Endothelial cell of umbilical vein (primary cell): ENCODE results near the gene SKOR2. TPM values are rescaled to one million over a fixed set of nuclear protein-coding genes. Genes with fewer than 3 reads are reported as not detected.

Experiments
- BruUV-seq: library from RNA; stranded (reverse); fragments of 400-500 nt; replicated peaks from 2 replicates; lab custom pipeline; 2021; lab: Mats Ljungman, UMichigan
- CTCF ChIA-PET: fragments of 300-600, 350-600 bp; sonication (Branson Sonifier 250); formaldehyde crosslinking; loops from one replicate; lab custom pipeline; 2021; ENCODE audit warnings: antibody characterized with exemption, inconsistent platforms; lab: Charles Lee
- POLR2A ChIA-PET: fragments of 300-600, 350-600 bp; sonication (Branson Sonifier 250); formaldehyde crosslinking; loops from one replicate; lab custom pipeline; 2021; ENCODE audit warnings: antibody characterized with exemption, inconsistent platforms; lab: Charles Lee
- DNase-seq: peaks from one replicate; pipeline ENCODE4 v3.0.0-alpha.2; 2011; ENCODE audit warnings: low read depth, low spot score
- FAIRE-seq: peaks from 2 replicates; lab custom pipeline; 2011; peaks lifted over from hg19 to GRCh38; lab: Jason Lieb, UNC
- H2AFZ ChIP-seq: 2 replicates; pipeline ENCODE4 v1.6.0; 2012; ENCODE audit warnings: low read depth, low read length, control low read depth, inconsistent platforms
- H3K27ac ChIP-seq: 2 replicates; pipeline ENCODE4 v1.5.1; 2011; ENCODE audit warnings: low read depth, mild to moderate bottlenecking, control low read depth, low read length, moderate library complexity; ENCODE audit not compliant: insufficient read depth
- H3K27me3 ChIP-seq, 2 experiments: 2 replicates each; pipeline versions ENCODE4 v1.6.0 to v1.6.1; 2011; ENCODE audit warnings: low read length in 2 of 2, mixed read lengths in 1 of 2; ENCODE audit not compliant: control insufficient read depth in 2 of 2, insufficient read depth in 2 of 2
- H3K36me3 ChIP-seq, 2 experiments: 2 replicates in 1 of 2; 3 replicates in 1 of 2; pipeline ENCODE4 v1.5.1; 2011; ENCODE audit warnings: low read length in 2 of 2, mild to moderate bottlenecking in 1 of 2, moderate library complexity in 1 of 2; ENCODE audit not compliant: control insufficient read depth in 2 of 2, insufficient read depth in 2 of 2; ENCODE audit errors: extremely low read depth in 1 of 2
- H3K4me1 ChIP-seq: 3 replicates; pipeline ENCODE4 v1.5.1; 2011; ENCODE audit warnings: mild to moderate bottlenecking, low read length; ENCODE audit not compliant: control insufficient read depth, insufficient read depth; ENCODE audit errors: extremely low read depth
- H3K4me2 ChIP-seq: 2 replicates; pipeline ENCODE4 v1.6.1; 2011; ENCODE audit warnings: low read length, control low read depth, mixed read lengths; ENCODE audit not compliant: insufficient read depth
- H3K4me3 ChIP-seq, 3 experiments: fragments of 200-600 bp in 1 of 3; sonication (generic), shearing (Covaris generic) in 1 of 3; replicated peaks in 1 of 3; 2 replicates each; pipeline ENCODE4 v1.5.1; 2011 to 2016; ENCODE audit warnings: control low read depth in 3 of 3, low read length in 3 of 3, mild to moderate bottlenecking in 2 of 3, inconsistent platforms in 1 of 3, low read depth in 1 of 3, moderate library complexity in 1 of 3; ENCODE audit not compliant: insufficient read depth in 1 of 3
- H3K79me2 ChIP-seq: 2 replicates; pipeline ENCODE4 v1.6.0; 2012; ENCODE audit warnings: low read length, inconsistent platforms; ENCODE audit not compliant: control insufficient read depth, insufficient read depth
- H3K9ac ChIP-seq: replicated peaks from 2 replicates; pipeline ENCODE3; 2011; ENCODE audit warnings: low read length, control low read depth; ENCODE audit not compliant: insufficient read depth; ENCODE audit errors: extremely low read depth
- H3K9me1 ChIP-seq: replicated peaks from 3 replicates; pipeline ENCODE4 v1.6.0; 2011; ENCODE audit warnings: mild to moderate bottlenecking, low read length; ENCODE audit not compliant: control insufficient read depth, insufficient read depth; ENCODE audit errors: extremely low read depth
- H3K9me3 ChIP-seq: replicated peaks from 2 replicates; pipeline ENCODE4 v1.5.1; 2012; ENCODE audit warnings: low read length, inconsistent platforms; ENCODE audit not compliant: control insufficient read depth, insufficient read depth
- H4K20me1 ChIP-seq: replicated peaks from 2 replicates; pipeline ENCODE3; 2011; ENCODE audit warnings: mild to moderate bottlenecking, low read length; ENCODE audit not compliant: control insufficient read depth, insufficient read depth; ENCODE audit errors: extremely low read depth
- EZH2 ChIP-seq: IDR thresholded peaks from 2 replicates; pipeline ENCODE4 v1.6.1; 2012; ENCODE audit warnings: borderline replicate concordance, low read depth, mild to moderate bottlenecking, moderate library complexity, low read length, inconsistent platforms; ENCODE audit not compliant: severe bottlenecking
- FOS ChIP-seq: IDR thresholded peaks from 2 replicates; pipeline ENCODE4 v1.6.1; 2011; ENCODE audit warnings: mild to moderate bottlenecking, low read length, moderate library complexity, borderline replicate concordance; ENCODE audit not compliant: insufficient read depth
- GATA2 ChIP-seq: IDR thresholded peaks from 2 replicates; pipeline ENCODE4 v1.7.0; 2011; ENCODE audit warnings: low read depth, mild to moderate bottlenecking, moderate library complexity, mixed read lengths, low read length; ENCODE audit not compliant: insufficient read length, insufficient read depth
- JUN ChIP-seq: IDR thresholded peaks from 2 replicates; pipeline ENCODE4 v1.6.1; 2011; ENCODE audit warnings: borderline replicate concordance, low read depth; ENCODE audit not compliant: insufficient read length, insufficient read depth
- MYC ChIP-seq: IDR thresholded peaks from one replicate; pipeline ENCODE4 v1.6.1; 2011; ENCODE audit warnings: mild to moderate bottlenecking, low read depth, low read length
- POLR2A ChIP-seq: IDR thresholded peaks from 2 replicates; pipeline ENCODE4 v1.6.1; 2012; ENCODE audit warnings: low read depth, mild to moderate bottlenecking, control low read depth, low read length
- POLR2AphosphoS5 ChIP-seq: IDR thresholded peaks from 2 replicates; pipeline ENCODE4 v1.6.1; 2012; ENCODE audit warnings: low read depth, mild to moderate bottlenecking, control low read depth, low read length, moderate library complexity; ENCODE audit not compliant: insufficient read depth
- dilution Hi-C: fragments of 300-500 bp; cut with MboI; formaldehyde crosslinking; loops from one replicate; pipeline ENCODE4 v1.15.0; 2019; ENCODE audit warnings: low sequenced_read_pairs; ENCODE audit not compliant: extremely low pct_ligation_motif_present
- intact Hi-C: fragments of 100-400 bp; cut with micrococcal nuclease; formaldehyde crosslinking; loops from one replicate; pipeline ENCODE4 v1.10.0; 2022
- polyA plus RNA-seq, 4 experiments: library from polyadenylated mRNA; depleted of rRNA in 3 of 4; stranded (reverse) in 3 of 4; unstranded in 1 of 4; fragments of >200 nt; gene quantifications; 2 replicates each; pipeline versions ENCODE4 v1.2.1 to v1.2.3, GENCODE V29; 2011 to 2012; ENCODE audit warnings: missing spikeins in 1 of 4
- total RNA-seq: library from RNA; stranded (reverse); gene quantifications from 2 replicates; pipeline ENCODE4 v1.2.3, GENCODE V29; 2021
- TF ChIP-seq, protein P1 (sequence below): IDR thresholded peaks from 2 replicates; pipeline ENCODE4 v1.6.1; 2011; ENCODE audit not compliant: insufficient read depth, insufficient read length
- TF ChIP-seq, protein P2 (sequence below), 2 donors: IDR thresholded peaks; 1 replicate in 1 of 2; 2 replicates in 1 of 2; pipeline ENCODE4 v1.5.1; 2011; ENCODE audit warnings: low read length in 2 of 2, mild to moderate bottlenecking in 2 of 2, moderate library complexity in 2 of 2, control low read depth in 1 of 2, inconsistent platforms in 1 of 2, low read depth in 1 of 2; ENCODE audit not compliant: insufficient read depth in 1 of 2; ENCODE audit errors: extremely low read depth in 1 of 2

The SKOR2 gene
- total and polyA plus RNA-seq, 2 donors (not counting 3 experiments of a cell fraction or from before 2014, with no cell fraction given) = not detected

DNA sequence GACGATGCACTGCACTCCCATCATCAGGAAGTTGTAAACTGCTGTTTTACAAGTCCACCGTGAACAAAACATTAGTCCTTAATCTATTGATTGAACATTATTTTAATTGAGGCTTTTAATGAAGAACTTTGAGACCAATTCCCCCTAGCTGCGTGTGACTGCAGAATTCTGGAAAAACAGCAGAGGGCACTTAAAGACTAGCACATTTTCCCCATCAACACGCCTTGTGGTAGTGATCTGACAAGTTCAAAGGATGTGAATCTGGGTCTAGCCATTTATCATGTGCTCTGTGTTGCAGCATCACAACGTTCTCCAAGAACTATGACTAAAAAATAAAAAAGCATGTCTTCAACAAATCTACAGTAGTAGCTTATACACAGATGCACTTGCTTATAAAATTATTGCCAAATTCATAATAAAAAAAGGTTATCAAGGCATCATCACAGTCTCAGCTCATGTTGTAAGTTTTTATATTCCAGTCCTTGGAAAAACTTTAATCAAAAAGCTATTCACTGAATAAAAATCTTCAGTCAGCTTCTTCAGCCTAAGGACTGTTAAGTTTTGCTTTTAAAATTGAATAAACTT lies 35.8 kb downstream of the SKOR2 start:
- Histone ChIP-seq H3K4me2 (no peak overlapping the region), H3K9ac (no peak overlapping the region), H3K4me1 (no peaks in the 10 kb centered on the region), H3K9me1 (no peaks in the 10 kb centered on the region), H3K36me3 (no peaks in the 10 kb centered on the region), H3K9me3 (no peaks in the 10 kb centered on the region), H3K79me2 (no peaks in the 10 kb centered on the region), H4K20me1 (no peaks in the 10 kb centered on the region), H3K27ac (no peak overlapping the region), H3K4me3 (no peak overlapping the region), H3K27me3 (peaks cover 11 to 13% of the 10 kb centered on the region in 2 experiments), H2AFZ (no peak overlapping the region)
- DNase-seq (peak; percentile 47), FAIRE-seq (no peak)
- POLR2A ChIA-PET = no interaction called here
- dilution Hi-C loops (no loop called here), intact Hi-C loops (loop anchor here (1.0 kb wide), 3 partner anchors 68 to 539 kb away; no protein-coding TSS in a partner anchor)
- TF ChIP-seq, protein P1, sequence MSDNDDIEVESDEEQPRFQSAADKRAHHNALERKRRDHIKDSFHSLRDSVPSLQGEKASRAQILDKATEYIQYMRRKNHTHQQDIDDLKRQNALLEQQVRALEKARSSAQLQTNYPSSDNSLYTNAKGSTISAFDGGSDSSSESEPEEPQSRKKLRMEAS = no peak
- TF ChIP-seq, protein P2, sequence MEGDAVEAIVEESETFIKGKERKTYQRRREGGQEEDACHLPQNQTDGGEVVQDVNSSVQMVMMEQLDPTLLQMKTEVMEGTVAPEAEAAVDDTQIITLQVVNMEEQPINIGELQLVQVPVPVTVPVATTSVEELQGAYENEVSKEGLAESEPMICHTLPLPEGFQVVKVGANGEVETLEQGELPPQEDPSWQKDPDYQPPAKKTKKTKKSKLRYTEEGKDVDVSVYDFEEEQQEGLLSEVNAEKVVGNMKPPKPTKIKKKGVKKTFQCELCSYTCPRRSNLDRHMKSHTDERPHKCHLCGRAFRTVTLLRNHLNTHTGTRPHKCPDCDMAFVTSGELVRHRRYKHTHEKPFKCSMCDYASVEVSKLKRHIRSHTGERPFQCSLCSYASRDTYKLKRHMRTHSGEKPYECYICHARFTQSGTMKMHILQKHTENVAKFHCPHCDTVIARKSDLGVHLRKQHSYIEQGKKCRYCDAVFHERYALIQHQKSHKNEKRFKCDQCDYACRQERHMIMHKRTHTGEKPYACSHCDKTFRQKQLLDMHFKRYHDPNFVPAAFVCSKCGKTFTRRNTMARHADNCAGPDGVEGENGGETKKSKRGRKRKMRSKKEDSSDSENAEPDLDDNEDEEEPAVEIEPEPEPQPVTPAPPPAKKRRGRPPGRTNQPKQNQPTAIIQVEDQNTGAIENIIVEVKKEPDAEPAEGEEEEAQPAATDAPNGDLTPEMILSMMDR (IDR thresholded peaks at IDR 0.05; ENCODE audit: extremely low read depth in 1 of 2, insufficient read depth in 1 of 2, low read depth in 1 of 2, low read length in 2 of 2) = peak; percentile 23 to 32
- CTCF ChIA-PET = interaction anchor here (0.7 to 5.4 kb wide), 16 partner anchors 9 to 557 kb away, joined by 3 to 70 read pairs (median 4); no protein-coding TSS in a partner anchor
- BruUV-seq = no TSS peak

DNA sequence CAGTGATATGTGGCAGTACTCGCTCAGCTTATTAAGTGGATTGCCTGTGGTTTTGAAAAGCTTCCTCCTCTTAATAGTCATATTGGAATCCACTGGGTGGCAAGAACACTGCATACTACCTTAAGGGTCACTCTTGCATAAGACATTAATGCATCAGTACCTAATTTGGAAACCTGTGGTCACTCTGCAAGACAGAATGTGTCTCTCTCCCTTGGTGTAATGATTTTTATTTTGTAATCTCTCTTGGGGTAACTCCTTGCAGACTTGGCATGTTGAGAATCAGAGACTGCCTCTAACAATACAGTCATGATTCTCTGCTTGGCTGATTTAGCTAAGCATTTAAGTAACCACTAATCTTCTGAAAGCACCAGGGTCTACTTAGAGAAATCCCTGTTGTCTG lies 42.3 kb downstream of the SKOR2 start:
- CTCF ChIA-PET = interaction anchor here (1.0 to 2.5 kb wide), 3 partner anchors 108 to 540 kb away, joined by 4 to 10 read pairs (median 5); no protein-coding TSS in a partner anchor
- TF ChIP-seq POLR2AphosphoS5 (no peak), MYC (no peak), JUN (no peak), GATA2 (no peak), FOS (no peak), EZH2 (no peak), POLR2A (no peak)
- TF ChIP-seq, protein P1 = no peak
- TF ChIP-seq, protein P2 (IDR thresholded peaks at IDR 0.05; ENCODE audit: extremely low read depth in 1 of 2, insufficient read depth in 1 of 2, low read depth in 1 of 2, low read length in 2 of 2) = no peak

More for the DNA sequence above, 42.3 kb downstream of the SKOR2 start:
- Histone ChIP-seq H3K4me1 (no peaks in the 10 kb centered on the region), H2AFZ (no peak overlapping the region), H3K79me2 (no peaks in the 10 kb centered on the region), H3K9me3 (no peaks in the 10 kb centered on the region), H3K27me3 (peaks cover 8% of the 10 kb centered on the region in 2 experiments), H3K9ac (no peak overlapping the region), H3K27ac (no peak overlapping the region), H4K20me1 (no peaks in the 10 kb centered on the region), H3K4me2 (no peak overlapping the region), H3K4me3 (no peak overlapping the region), H3K9me1 (no peaks in the 10 kb centered on the region), H3K36me3 (no peaks in the 10 kb centered on the region)
- FAIRE-seq (no peak), DNase-seq (no peak)
- intact Hi-C loops (no loop called here), dilution Hi-C loops (no loop called here)
- POLR2A ChIA-PET = no interaction called here
- no TSS peak for BruUV-seq
